HG02884 (cell line): ENCODE results near the gene WIPF1.

Source experiments
- ATAC-seq: cut with Tn5 transposase; IDR thresholded peaks from one replicate; pipeline ENCODE4 v1.9.1; 2021; ENCODE audit warnings: mild to moderate bottlenecking, moderate library complexity; ENCODE audit not compliant: unreplicated experiment

Gene WIPF1

GRCh38 chr2:174595891-174596397 lies 1.7 kb downstream of the WIPF1 start:
- ATAC-seq = no peak

GRCh38 chr2:174595116-174595809 lies 2.3 kb downstream of the WIPF1 start:
- ATAC-seq = no peak

- ATAC-seq = no peak
These were observed 3.1 kb downstream of the WIPF1 start for GRCh38 chr2:174594456-174594855.

- peak; percentile 59 for ATAC-seq
These were observed 3.9 kb downstream of the WIPF1 start for GRCh38 chr2:174593574-174594203.

- ATAC-seq = no peak
These were observed 4.6 kb downstream of the WIPF1 start for GRCh38 chr2:174593041-174593440.

- ATAC-seq = no peak
These were observed 5.9 kb downstream of the WIPF1 start for GRCh38 chr2:174591740-174592139.

GRCh38 chr2:174590928-174591648 lies 6.5 kb downstream of the WIPF1 start:
- no peak for ATAC-seq

- ATAC-seq = no peak
These were observed 7.3 kb downstream of the WIPF1 start for GRCh38 chr2:174590346-174590745.

- no peak for ATAC-seq
These were observed 8.3 kb downstream of the WIPF1 start for GRCh38 chr2:174589334-174589733.

- ATAC-seq = no peak
These were observed 9.1 kb downstream of the WIPF1 start for GRCh38 chr2:174588463-174588862.

- ATAC-seq = no peak
These were observed 10.0 kb downstream of the WIPF1 start for GRCh38 chr2:174587579-174587978.

GRCh38 chr2:174586418-174587295 lies 10.9 kb downstream of the WIPF1 start:
- no peak for ATAC-seq

- ATAC-seq = no peak
These were observed 11.8 kb downstream of the WIPF1 start for GRCh38 chr2:174585657-174586252.

- no peak for ATAC-seq
These were observed 12.5 kb downstream of the WIPF1 start for GRCh38 chr2:174585146-174585545.

- no peak for ATAC-seq
These were observed 16.1 kb downstream of the WIPF1 start for GRCh38 chr2:174581491-174581890.

GRCh38 chr2:174580951-174581350 lies 16.7 kb downstream of the WIPF1 start:
- ATAC-seq = no peak

GRCh38 chr2:174577967-174578589 lies 19.5 kb downstream of the WIPF1 start:
- peak; percentile 69 for ATAC-seq

- no peak for ATAC-seq
These were observed 22.4 kb downstream of the WIPF1 start for GRCh38 chr2:174575124-174575776.

- no peak for ATAC-seq
These were observed 22.9 kb downstream of the WIPF1 start for GRCh38 chr2:174574657-174575056.
